HEK293 (cell line): ENCODE results near the gene RNF217.

ENCODE experiments used
- BCL11A ChIP-seq: fragments of 450-650 bp; formaldehyde crosslinking; IDR thresholded peaks from 2 replicates; pipeline ENCODE4 v1.5.1; 2016; ENCODE audit warnings: low read depth, missing biosample characterization, missing genetic modification characterization
- EGR2 ChIP-seq: fragments of 450-650 bp; formaldehyde crosslinking; IDR thresholded peaks from 2 replicates; pipeline ENCODE4 v1.5.1; 2016; ENCODE audit warnings: low read depth, missing biosample characterization, missing genetic modification characterization
- GLIS2 ChIP-seq: fragments of 450-650 bp; formaldehyde crosslinking; IDR thresholded peaks from 2 replicates; pipeline ENCODE4 v1.5.1; 2016; ENCODE audit warnings: missing biosample characterization, missing genetic modification characterization
- KLF1 ChIP-seq: fragments of 450-650 bp; formaldehyde crosslinking; IDR thresholded peaks from 2 replicates; pipeline ENCODE4 v1.5.1; 2016; ENCODE audit warnings: missing biosample characterization, missing genetic modification characterization
- KLF7 ChIP-seq: fragments of 450-650 bp; formaldehyde crosslinking; IDR thresholded peaks from 2 replicates; pipeline ENCODE4 v1.5.1; 2016; ENCODE audit warnings: missing biosample characterization, missing genetic modification characterization, borderline replicate concordance
- SCRT2 ChIP-seq: fragments of 450-650 bp; formaldehyde crosslinking; IDR thresholded peaks from 2 replicates; pipeline ENCODE4 v1.5.1; 2016; ENCODE audit warnings: missing biosample characterization, missing genetic modification characterization
- SP2 ChIP-seq: fragments of 450-650 bp; formaldehyde crosslinking; IDR thresholded peaks from 2 replicates; pipeline ENCODE4 v1.5.1; 2016; ENCODE audit warnings: missing biosample characterization, missing genetic modification characterization
- YY2 ChIP-seq: fragments of 450-650 bp; formaldehyde crosslinking; IDR thresholded peaks from 2 replicates; pipeline ENCODE4 v1.5.1; 2016; ENCODE audit warnings: missing biosample characterization, missing genetic modification characterization
- ZBTB17 ChIP-seq: fragments of 450-650 bp; formaldehyde crosslinking; IDR thresholded peaks from 2 replicates; pipeline ENCODE4 v1.5.1; 2016; ENCODE audit warnings: missing biosample characterization, missing genetic modification characterization
- ZBTB48 ChIP-seq: fragments of 450-650 bp; formaldehyde crosslinking; IDR thresholded peaks from 2 replicates; pipeline ENCODE4 v1.5.1; 2016; ENCODE audit warnings: missing biosample characterization, missing genetic modification characterization
- ZBTB8A ChIP-seq: fragments of 450-650 bp; formaldehyde crosslinking; IDR thresholded peaks from 2 replicates; pipeline ENCODE4 v1.5.1; 2016; ENCODE audit warnings: missing biosample characterization, missing genetic modification characterization
- ZNF146 ChIP-seq: fragments of 450-650 bp; formaldehyde crosslinking; IDR thresholded peaks from 2 replicates; pipeline ENCODE4 v1.5.1; 2016; ENCODE audit warnings: missing biosample characterization, missing genetic modification characterization
- ZNF311 ChIP-seq: fragments of 450-650 bp; formaldehyde crosslinking; IDR thresholded peaks from 2 replicates; pipeline ENCODE4 v1.5.1; 2017; ENCODE audit warnings: missing biosample characterization, missing genetic modification characterization, borderline replicate concordance
- ZNF341 ChIP-seq: fragments of 450-650 bp; formaldehyde crosslinking; IDR thresholded peaks from 2 replicates; pipeline ENCODE4; 2016; ENCODE audit warnings: low read depth, missing biosample characterization, missing genetic modification characterization
- ZNF394 ChIP-seq: fragments of 450-650 bp; formaldehyde crosslinking; IDR thresholded peaks from 2 replicates; pipeline ENCODE4 v1.5.1; 2016; ENCODE audit warnings: missing biosample characterization, missing genetic modification characterization, mild to moderate bottlenecking, moderate library complexity, borderline replicate concordance
- ZNF423 ChIP-seq: fragments of 450-650 bp; formaldehyde crosslinking; IDR thresholded peaks from 2 replicates; pipeline ENCODE4 v1.5.1; 2016; ENCODE audit warnings: missing biosample characterization, missing genetic modification characterization
- ZNF501 ChIP-seq: fragments of 450-650 bp; formaldehyde crosslinking; IDR thresholded peaks from 2 replicates; pipeline ENCODE4 v1.5.1; 2016; ENCODE audit warnings: missing biosample characterization, missing genetic modification characterization
- ZNF585B ChIP-seq: fragments of 450-650 bp; formaldehyde crosslinking; IDR thresholded peaks from 2 replicates; pipeline ENCODE4 v1.5.1; 2016; ENCODE audit warnings: missing biosample characterization, missing genetic modification characterization
- ZNF626 ChIP-seq: fragments of 450-650 bp; sonication (Bioruptor Pico); formaldehyde crosslinking; IDR thresholded peaks from 2 replicates; pipeline ENCODE4 v1.5.1; 2018; ENCODE audit warnings: missing biosample characterization, missing genetic modification characterization, inconsistent platforms
- ZNF660 ChIP-seq: fragments of 450-650 bp; IDR thresholded peaks from 2 replicates; pipeline ENCODE4 v1.5.1; 2018; ENCODE audit warnings: missing biosample characterization, mild to moderate bottlenecking, missing genetic modification characterization
- ZNF747 ChIP-seq: fragments of 450-650 bp; formaldehyde crosslinking; IDR thresholded peaks from 2 replicates; pipeline ENCODE4 v1.5.1; 2016; ENCODE audit warnings: missing biosample characterization, missing genetic modification characterization
- ZXDB ChIP-seq: fragments of 450-650 bp; formaldehyde crosslinking; IDR thresholded peaks from 2 replicates; pipeline ENCODE4 v1.5.1; 2016; ENCODE audit warnings: missing biosample characterization, missing genetic modification characterization
- TF ChIP-seq, protein P1 (sequence below): sonication (generic); formaldehyde crosslinking; IDR thresholded peaks from 2 replicates; pipeline ENCODE4 v1.8.1; 2022; ENCODE audit warnings: mild to moderate bottlenecking, moderate library complexity, missing genetic modification reagents
- TF ChIP-seq, protein P2 (sequence below): fragments of 450-650 bp; formaldehyde crosslinking; IDR thresholded peaks from 2 replicates; pipeline ENCODE4 v1.5.1; 2016; ENCODE audit warnings: missing biosample characterization, missing genetic modification characterization
- TF ChIP-seq, protein P3 (sequence below): fragments of 450-650 bp; formaldehyde crosslinking; IDR thresholded peaks from 2 replicates; pipeline ENCODE4 v1.5.1; 2017; ENCODE audit warnings: missing biosample characterization, missing genetic modification characterization
- TF ChIP-seq, protein P4 (sequence below): fragments of 450-650 bp; formaldehyde crosslinking; IDR thresholded peaks from 2 replicates; pipeline ENCODE4 v1.5.1; 2016; ENCODE audit warnings: missing biosample characterization, missing genetic modification characterization
- TF ChIP-seq, protein P5 (sequence below): fragments of 450-650 bp; formaldehyde crosslinking; IDR thresholded peaks from 2 replicates; pipeline ENCODE4; 2016; ENCODE audit warnings: missing biosample characterization, missing genetic modification characterization
- TF ChIP-seq, protein P6 (sequence below): fragments of 450-650 bp; formaldehyde crosslinking; IDR thresholded peaks from 2 replicates; pipeline ENCODE4 v1.5.1; 2016; ENCODE audit warnings: missing biosample characterization, missing genetic modification characterization

The RNF217 gene

DNA sequence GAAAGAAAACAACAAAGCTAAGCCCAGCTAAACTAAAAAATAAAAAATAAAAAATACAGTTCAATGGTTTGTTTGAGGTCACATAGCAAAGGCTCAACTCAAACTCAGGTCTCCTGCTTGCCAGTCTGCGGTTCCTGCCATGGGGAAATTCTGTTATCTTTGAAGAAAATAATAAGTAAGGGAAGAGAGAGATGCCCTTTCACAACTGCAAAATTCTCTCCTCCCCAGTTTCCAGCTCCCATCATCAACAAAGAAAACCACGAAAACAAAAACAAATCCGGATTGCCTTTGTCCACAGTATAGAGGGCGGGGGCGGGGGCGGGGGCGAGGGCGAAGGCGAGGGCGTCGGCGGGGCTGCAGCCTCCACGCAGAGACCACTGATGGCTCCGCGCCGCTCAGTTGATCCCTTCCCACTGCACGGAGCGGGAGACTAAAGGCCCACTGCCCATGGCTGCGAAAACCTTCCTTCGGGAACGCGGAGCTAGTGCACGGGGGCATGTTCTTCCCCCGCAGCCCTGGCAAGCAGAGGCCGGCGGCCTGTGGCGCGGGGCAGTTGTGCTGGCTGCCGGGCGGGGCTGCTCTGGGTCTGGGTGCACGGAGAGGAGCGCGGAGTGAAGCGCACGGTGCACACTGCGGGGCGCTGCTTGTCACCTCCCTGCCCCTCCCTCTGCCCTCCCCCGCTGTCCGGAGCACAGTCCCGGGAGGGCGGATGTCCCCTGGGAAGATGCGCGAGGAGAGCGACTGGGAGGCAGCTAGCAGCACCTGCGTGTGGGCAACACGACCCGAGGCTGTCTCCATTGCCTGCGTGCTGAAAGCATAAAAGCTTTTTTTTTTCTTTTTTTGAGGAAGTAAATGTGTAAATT, 137.2 kb downstream of the RNF217 start (continued):
- TF ChIP-seq, protein P1, sequence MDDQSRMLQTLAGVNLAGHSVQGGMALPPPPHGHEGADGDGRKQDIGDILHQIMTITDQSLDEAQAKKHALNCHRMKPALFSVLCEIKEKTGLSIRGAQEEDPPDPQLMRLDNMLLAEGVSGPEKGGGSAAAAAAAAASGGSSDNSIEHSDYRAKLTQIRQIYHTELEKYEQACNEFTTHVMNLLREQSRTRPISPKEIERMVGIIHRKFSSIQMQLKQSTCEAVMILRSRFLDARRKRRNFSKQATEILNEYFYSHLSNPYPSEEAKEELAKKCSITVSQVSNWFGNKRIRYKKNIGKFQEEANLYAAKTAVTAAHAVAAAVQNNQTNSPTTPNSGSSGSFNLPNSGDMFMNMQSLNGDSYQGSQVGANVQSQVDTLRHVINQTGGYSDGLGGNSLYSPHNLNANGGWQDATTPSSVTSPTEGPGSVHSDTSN (CRISPR knock-in tag), result peak; percentile 88
- TF ChIP-seq EGR2, result peak; percentile 80
- peak; percentile 80 for TF ChIP-seq ZBTB48 (tag by site-specific recombination)
- no peak for TF ChIP-seq ZNF585B (tag by site-specific recombination)
- TF ChIP-seq SCRT2, result no peak; the same call in 1 of the 2 replicates
- TF ChIP-seq, protein P2, sequence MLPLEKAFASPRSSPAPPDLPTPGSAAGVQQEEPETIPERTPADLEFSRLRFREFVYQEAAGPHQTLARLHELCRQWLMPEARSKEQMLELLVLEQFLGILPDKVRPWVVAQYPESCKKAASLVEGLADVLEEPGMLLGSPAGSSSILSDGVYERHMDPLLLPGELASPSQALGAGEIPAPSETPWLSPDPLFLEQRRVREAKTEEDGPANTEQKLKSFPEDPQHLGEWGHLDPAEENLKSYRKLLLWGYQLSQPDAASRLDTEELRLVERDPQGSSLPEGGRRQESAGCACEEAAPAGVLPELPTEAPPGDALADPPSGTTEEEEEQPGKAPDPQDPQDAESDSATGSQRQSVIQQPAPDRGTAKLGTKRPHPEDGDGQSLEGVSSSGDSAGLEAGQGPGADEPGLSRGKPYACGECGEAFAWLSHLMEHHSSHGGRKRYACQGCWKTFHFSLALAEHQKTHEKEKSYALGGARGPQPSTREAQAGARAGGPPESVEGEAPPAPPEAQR (tag by site-specific recombination), result no peak
- peak; percentile 71 for TF ChIP-seq ZNF660 (tag by site-specific recombination)
- peak; percentile 95 for TF ChIP-seq ZNF341 (tag by site-specific recombination)
- no peak for TF ChIP-seq ZNF146 (tag by site-specific recombination)
- TF ChIP-seq KLF7 (tag by site-specific recombination), result peak; percentile 90
- TF ChIP-seq ZBTB8A, result peak; percentile 36
- peak; percentile 67; the same call in 1 of the 2 replicates for TF ChIP-seq ZNF394 (tag by site-specific recombination)
- TF ChIP-seq YY2 (tag by site-specific recombination), result no peak
- TF ChIP-seq ZNF311, result no peak
- peak; percentile 86 for TF ChIP-seq ZNF501 (tag by site-specific recombination)
- peak; percentile 99 for TF ChIP-seq ZNF423
- TF ChIP-seq SP2, result peak; percentile 60; the same call in 1 of the 2 replicates
- TF ChIP-seq, protein P3, sequence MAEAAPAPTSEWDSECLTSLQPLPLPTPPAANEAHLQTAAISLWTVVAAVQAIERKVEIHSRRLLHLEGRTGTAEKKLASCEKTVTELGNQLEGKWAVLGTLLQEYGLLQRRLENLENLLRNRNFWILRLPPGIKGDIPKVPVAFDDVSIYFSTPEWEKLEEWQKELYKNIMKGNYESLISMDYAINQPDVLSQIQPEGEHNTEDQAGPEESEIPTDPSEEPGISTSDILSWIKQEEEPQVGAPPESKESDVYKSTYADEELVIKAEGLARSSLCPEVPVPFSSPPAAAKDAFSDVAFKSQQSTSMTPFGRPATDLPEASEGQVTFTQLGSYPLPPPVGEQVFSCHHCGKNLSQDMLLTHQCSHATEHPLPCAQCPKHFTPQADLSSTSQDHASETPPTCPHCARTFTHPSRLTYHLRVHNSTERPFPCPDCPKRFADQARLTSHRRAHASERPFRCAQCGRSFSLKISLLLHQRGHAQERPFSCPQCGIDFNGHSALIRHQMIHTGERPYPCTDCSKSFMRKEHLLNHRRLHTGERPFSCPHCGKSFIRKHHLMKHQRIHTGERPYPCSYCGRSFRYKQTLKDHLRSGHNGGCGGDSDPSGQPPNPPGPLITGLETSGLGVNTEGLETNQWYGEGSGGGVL (tag by site-specific recombination), result peak; percentile 67
- no peak for TF ChIP-seq ZNF747
- TF ChIP-seq, protein P4, sequence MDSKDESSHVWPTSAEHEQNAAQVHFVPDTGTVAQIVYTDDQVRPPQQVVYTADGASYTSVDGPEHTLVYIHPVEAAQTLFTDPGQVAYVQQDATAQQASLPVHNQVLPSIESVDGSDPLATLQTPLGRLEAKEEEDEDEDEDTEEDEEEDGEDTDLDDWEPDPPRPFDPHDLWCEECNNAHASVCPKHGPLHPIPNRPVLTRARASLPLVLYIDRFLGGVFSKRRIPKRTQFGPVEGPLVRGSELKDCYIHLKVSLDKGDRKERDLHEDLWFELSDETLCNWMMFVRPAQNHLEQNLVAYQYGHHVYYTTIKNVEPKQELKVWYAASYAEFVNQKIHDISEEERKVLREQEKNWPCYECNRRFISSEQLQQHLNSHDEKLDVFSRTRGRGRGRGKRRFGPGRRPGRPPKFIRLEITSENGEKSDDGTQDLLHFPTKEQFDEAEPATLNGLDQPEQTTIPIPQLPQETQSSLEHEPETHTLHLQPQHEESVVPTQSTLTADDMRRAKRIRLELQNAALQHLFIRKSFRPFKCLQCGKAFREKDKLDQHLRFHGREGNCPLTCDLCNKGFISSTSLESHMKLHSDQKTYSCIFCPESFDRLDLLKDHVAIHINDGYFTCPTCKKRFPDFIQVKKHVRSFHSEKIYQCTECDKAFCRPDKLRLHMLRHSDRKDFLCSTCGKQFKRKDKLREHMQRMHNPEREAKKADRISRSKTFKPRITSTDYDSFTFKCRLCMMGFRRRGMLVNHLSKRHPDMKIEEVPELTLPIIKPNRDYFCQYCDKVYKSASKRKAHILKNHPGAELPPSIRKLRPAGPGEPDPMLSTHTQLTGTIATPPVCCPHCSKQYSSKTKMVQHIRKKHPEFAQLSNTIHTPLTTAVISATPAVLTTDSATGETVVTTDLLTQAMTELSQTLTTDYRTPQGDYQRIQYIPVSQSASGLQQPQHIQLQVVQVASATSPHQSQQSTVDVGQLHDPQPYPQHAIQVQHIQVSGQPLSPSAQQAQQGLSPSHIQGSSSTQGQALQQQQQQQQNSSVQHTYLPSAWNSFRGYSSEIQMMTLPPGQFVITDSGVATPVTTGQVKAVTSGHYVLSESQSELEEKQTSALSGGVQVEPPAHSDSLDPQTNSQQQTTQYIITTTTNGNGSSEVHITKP, result peak; percentile 38
- TF ChIP-seq ZXDB, result peak; percentile 78
- no peak for TF ChIP-seq ZNF626 (tag by site-specific recombination)
- TF ChIP-seq, protein P5, sequence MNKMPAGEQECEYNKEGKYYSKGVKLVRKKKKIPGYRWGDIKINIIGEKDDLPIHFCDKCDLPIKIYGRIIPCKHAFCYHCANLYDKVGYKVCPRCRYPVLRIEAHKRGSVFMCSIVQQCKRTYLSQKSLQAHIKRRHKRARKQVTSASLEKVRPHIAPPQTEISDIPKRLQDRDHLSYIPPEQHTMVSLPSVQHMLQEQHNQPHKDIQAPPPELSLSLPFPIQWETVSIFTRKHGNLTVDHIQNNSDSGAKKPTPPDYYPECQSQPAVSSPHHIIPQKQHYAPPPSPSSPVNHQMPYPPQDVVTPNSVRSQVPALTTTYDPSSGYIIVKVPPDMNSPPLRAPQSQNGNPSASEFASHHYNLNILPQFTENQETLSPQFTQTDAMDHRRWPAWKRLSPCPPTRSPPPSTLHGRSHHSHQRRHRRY (tag by site-specific recombination), result no peak
- TF ChIP-seq KLF1 (tag by site-specific recombination), result peak; percentile 92
- TF ChIP-seq ZBTB17, result peak; percentile 98
- 0 out of 2 replicates have a peak, but pooled peaks have one; percentile 28 for TF ChIP-seq BCL11A (tag by site-specific recombination)
- TF ChIP-seq, protein P6, sequence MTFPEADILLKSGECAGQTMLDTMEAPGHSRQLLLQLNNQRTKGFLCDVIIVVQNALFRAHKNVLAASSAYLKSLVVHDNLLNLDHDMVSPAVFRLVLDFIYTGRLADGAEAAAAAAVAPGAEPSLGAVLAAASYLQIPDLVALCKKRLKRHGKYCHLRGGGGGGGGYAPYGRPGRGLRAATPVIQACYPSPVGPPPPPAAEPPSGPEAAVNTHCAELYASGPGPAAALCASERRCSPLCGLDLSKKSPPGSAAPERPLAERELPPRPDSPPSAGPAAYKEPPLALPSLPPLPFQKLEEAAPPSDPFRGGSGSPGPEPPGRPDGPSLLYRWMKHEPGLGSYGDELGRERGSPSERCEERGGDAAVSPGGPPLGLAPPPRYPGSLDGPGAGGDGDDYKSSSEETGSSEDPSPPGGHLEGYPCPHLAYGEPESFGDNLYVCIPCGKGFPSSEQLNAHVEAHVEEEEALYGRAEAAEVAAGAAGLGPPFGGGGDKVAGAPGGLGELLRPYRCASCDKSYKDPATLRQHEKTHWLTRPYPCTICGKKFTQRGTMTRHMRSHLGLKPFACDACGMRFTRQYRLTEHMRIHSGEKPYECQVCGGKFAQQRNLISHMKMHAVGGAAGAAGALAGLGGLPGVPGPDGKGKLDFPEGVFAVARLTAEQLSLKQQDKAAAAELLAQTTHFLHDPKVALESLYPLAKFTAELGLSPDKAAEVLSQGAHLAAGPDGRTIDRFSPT, result peak; percentile 81; the same call in 1 of the 2 replicates
- peak; percentile 99 for TF ChIP-seq GLIS2 (tag by site-specific recombination)
